ENCODE measurements around the gene MRPL10.
A peak's percentile ranks its signal among the peaks of the same experiment; 100 is the strongest.

Gene MRPL10

GRCh38 chr17:47803201-47803600, 28.1 kb downstream of the MRPL10 start:
- TF ChIP-seq CTCF (conservative IDR thresholded peaks at IDR 0.05; ENCODE audit: low read depth) = no peak
- CTCF ChIA-PET = interaction anchor here (0.7 kb wide), 1 partner anchor 8 kb away, joined by 3 read pairs; no protein-coding TSS in a partner anchor
- DNase-seq (ENCODE audit: low spot score) = no peak
- POLR2A ChIA-PET (ENCODE audit: low non-redundant PET) = no interaction called here
- H3K27ac ChIP-seq = no peak overlapping the region

- CTCF ChIA-PET = interaction anchor here (0.5 to 1.4 kb wide), 6 partner anchors 9 to 83 kb away, joined by 3 to 6 read pairs (median 4); partner anchors contain the start of gene TBX21
- peak; percentile 74 for DNase-seq (ENCODE audit: low spot score)
- POLR2A ChIA-PET (ENCODE audit: low non-redundant PET) = no interaction called here
- peak; percentile 82 for TF ChIP-seq CTCF (conservative IDR thresholded peaks at IDR 0.05; ENCODE audit: low read depth)
- no peak overlapping the region for H3K27ac ChIP-seq
Observed at GRCh38 chr17:47802341-47803022, 28.9 kb downstream of the MRPL10 start.

- no peak overlapping the region for H3K27ac ChIP-seq
- CTCF ChIA-PET = interaction anchor here (0.5 to 1.4 kb wide), 7 partner anchors 8 to 84 kb away, joined by 3 to 6 read pairs (median 4); partner anchors contain the start of gene TBX21
- DNase-seq (ENCODE audit: low spot score) = no peak
- POLR2A ChIA-PET (ENCODE audit: low non-redundant PET) = no interaction called here
- TF ChIP-seq CTCF (conservative IDR thresholded peaks at IDR 0.05; ENCODE audit: low read depth) = no peak
Observed at GRCh38 chr17:47801906-47802305, 29.4 kb downstream of the MRPL10 start.

- no peak for DNase-seq (ENCODE audit: low spot score)
- ChIA-PET CTCF (interaction anchor here (0.6 to 1.4 kb wide), 6 partner anchors 11 to 114 kb away, joined by 3 to 5 read pairs (median 4); partner anchors contain the start of gene TBX21), POLR2A (ENCODE audit: low non-redundant PET) (no interaction called here)
- no peak overlapping the region for H3K27ac ChIP-seq
- TF ChIP-seq CTCF (conservative IDR thresholded peaks at IDR 0.05; ENCODE audit: low read depth) = no peak
Observed at GRCh38 chr17:47801176-47801765, 30.1 kb downstream of the MRPL10 start.

GRCh38 chr17:47800686-47801085, 30.7 kb downstream of the MRPL10 start:
- no peak for TF ChIP-seq CTCF (conservative IDR thresholded peaks at IDR 0.05; ENCODE audit: low read depth)
- H3K27ac ChIP-seq = no peak overlapping the region
- ChIA-PET CTCF (interaction anchor here (0.7 to 1.4 kb wide), 3 partner anchors 11 to 114 kb away, joined by 3 to 5 read pairs (median 4); no protein-coding TSS in a partner anchor), POLR2A (ENCODE audit: low non-redundant PET) (no interaction called here)
- DNase-seq (ENCODE audit: low spot score) = no peak

GRCh38 chr17:47797797-47798196, 33.5 kb downstream of the MRPL10 start:
- ChIA-PET CTCF (no interaction called here), POLR2A (ENCODE audit: low non-redundant PET) (no interaction called here)
- H3K27ac ChIP-seq = no peak overlapping the region
- TF ChIP-seq CTCF (conservative IDR thresholded peaks at IDR 0.05; ENCODE audit: low read depth) = no peak
- DNase-seq (ENCODE audit: low spot score) = no peak

Measured in RWPE1 (cell line).